ENCODE measurements around the gene TXLNG. TPM values are rescaled to one million over a fixed set of nuclear protein-coding genes. Genes with fewer than 3 reads are reported as not detected.

The TXLNG gene
- total and polyA plus RNA-seq, 2 donors (not counting 1 experiment from before 2014, with no cell fraction given), result 12.5 to 13.1 TPM

DNA sequence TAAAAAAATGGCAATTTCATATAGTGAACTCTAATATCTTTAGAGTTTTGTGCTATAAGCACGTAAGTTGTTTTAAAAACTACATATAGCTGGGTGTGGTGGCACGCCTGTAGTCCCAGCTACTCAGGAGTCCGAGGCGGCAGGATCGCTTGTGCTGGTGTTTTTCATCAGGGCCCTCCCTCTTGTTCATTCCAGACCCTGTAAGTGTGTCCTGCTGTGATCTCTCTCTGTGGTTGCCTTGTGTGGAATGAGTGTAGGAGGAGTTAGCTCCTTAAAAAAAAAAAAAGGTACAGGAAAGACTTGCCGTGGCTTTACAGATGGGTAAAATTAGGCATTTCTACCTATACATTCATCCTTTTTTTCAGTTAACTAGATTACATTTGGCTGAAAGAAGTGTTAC, 48.5 kb downstream of the TXLNG start:
- H3K4me3 Mint-ChIP-seq, result no peak overlapping the region
- no peak overlapping the region for H3K4me2 ChIP-seq (replicated peaks; ENCODE audit: low read depth, low read length, poor library complexity, severe bottlenecking)
- no peak overlapping the region for H3K9ac ChIP-seq (ENCODE audit: low read length)
- H3K79me2 ChIP-seq (ENCODE audit: control insufficient read depth, insufficient read depth, low read length), result no peaks in the 10 kb centered on the region
- TF ChIP-seq, protein P1, sequence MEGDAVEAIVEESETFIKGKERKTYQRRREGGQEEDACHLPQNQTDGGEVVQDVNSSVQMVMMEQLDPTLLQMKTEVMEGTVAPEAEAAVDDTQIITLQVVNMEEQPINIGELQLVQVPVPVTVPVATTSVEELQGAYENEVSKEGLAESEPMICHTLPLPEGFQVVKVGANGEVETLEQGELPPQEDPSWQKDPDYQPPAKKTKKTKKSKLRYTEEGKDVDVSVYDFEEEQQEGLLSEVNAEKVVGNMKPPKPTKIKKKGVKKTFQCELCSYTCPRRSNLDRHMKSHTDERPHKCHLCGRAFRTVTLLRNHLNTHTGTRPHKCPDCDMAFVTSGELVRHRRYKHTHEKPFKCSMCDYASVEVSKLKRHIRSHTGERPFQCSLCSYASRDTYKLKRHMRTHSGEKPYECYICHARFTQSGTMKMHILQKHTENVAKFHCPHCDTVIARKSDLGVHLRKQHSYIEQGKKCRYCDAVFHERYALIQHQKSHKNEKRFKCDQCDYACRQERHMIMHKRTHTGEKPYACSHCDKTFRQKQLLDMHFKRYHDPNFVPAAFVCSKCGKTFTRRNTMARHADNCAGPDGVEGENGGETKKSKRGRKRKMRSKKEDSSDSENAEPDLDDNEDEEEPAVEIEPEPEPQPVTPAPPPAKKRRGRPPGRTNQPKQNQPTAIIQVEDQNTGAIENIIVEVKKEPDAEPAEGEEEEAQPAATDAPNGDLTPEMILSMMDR (IDR thresholded peaks at IDR 0.05), result no peak
- no peak for TF ChIP-seq EZH2 (IDR thresholded peaks at IDR 0.05; ENCODE audit: borderline replicate concordance, insufficient read depth, low read depth, low read length, poor library complexity, severe bottlenecking)
- H4K20me1 ChIP-seq (ENCODE audit: control insufficient read depth, insufficient read depth, low read length, poor library complexity, severe bottlenecking), result no peaks in the 10 kb centered on the region
- ChIA-PET POLR2A (no interaction called here), CTCF (interaction anchor here (0.7 kb wide), 1 partner anchor 9 kb away, joined by 4 read pairs; no protein-coding TSS in a partner anchor)
- H3K27ac ChIP-seq (ENCODE audit: low read length in 2 of 2), result no peak overlapping the region
- H3K9me3 ChIP-seq (ENCODE audit: control extremely low read depth in 1 of 3, control insufficient read depth in 2 of 3, insufficient read depth in 1 of 3, low read length in 2 of 3), result no peaks in the 10 kb centered on the region
- WGBS (ENCODE audit: insufficient coverage), result no CpG with 5 or more reads among the region's 6 CpGs
- ATAC-seq (ENCODE audit: low read depth) (no peak), DNase-seq (no peak)
- no peak overlapping the region for H3K4me3 ChIP-seq (ENCODE audit: control extremely low read depth in 1 of 5, extremely low read depth in 1 of 5, insufficient read depth in 1 of 5, low read depth in 2 of 5, low read length in 4 of 5)
- no peaks in the 10 kb centered on the region for H3K4me1 Mint-ChIP-seq
- H3K4me1 ChIP-seq (ENCODE audit: control insufficient read depth in 2 of 2, insufficient read depth in 2 of 2, low read length in 2 of 2), result no peaks in the 10 kb centered on the region
- no peak overlapping the region for H2AFZ ChIP-seq (ENCODE audit: insufficient read depth, low read depth, low read length, poor library complexity, severe bottlenecking)
- no peaks in the 10 kb centered on the region for H3K27me3 ChIP-seq (replicated peaks in 1 of 4; ENCODE audit: control extremely low read depth in 1 of 4, control insufficient read depth in 3 of 4, insufficient read depth in 4 of 4, low read length in 3 of 4)
- H3K27me3 Mint-ChIP-seq, result no peaks in the 10 kb centered on the region
- intact Hi-C loops (cut with micrococcal nuclease), result no loop called here
- H3K27ac Mint-ChIP-seq, result no peak overlapping the region
- H3K36me3 ChIP-seq (replicated peaks in 1 of 2; ENCODE audit: control extremely low read depth in 1 of 2, control insufficient read depth in 1 of 2, extremely low read depth in 1 of 2, insufficient read depth in 2 of 2, low read length in 1 of 2), result peaks cover 0 to 5% of the 10 kb centered on the region in 2 experiments
- no peaks in the 10 kb centered on the region for H3K9me3 Mint-ChIP-seq (ENCODE audit: insufficient read depth)

DNA sequence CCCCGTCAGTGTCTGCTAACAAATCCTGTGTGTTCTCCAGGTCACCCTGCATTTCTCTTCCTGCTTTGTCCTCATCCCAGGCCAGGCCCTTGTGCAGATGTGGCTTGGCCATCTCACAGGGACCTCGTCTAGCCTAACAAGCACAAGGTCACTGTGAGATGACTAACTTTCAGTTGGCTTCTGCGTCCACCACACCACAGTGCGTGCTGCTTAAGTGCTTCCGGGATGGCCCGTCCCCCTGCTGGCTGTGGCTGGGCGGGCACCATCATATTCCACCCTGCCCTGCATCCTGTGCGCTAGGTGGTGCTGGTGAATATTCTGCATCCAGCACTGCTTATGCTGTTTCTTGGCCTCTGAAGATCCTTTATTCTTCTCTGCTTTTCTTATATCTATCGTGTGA, 50.1 kb downstream of the TXLNG start:
- TF ChIP-seq EZH2 (IDR thresholded peaks at IDR 0.05; ENCODE audit: borderline replicate concordance, insufficient read depth, low read depth, low read length, poor library complexity, severe bottlenecking), result no peak
- TF ChIP-seq, protein P1 (IDR thresholded peaks at IDR 0.05), result peak; percentile 20
- POLR2A ChIA-PET, result no interaction called here
- no peaks in the 10 kb centered on the region for H3K79me2 ChIP-seq (ENCODE audit: control insufficient read depth, insufficient read depth, low read length)
- no peak overlapping the region for H3K9ac ChIP-seq (ENCODE audit: low read length)
- peaks cover 0 to 5% of the 10 kb centered on the region in 2 experiments for H3K36me3 ChIP-seq (replicated peaks in 1 of 2; ENCODE audit: control extremely low read depth in 1 of 2, control insufficient read depth in 1 of 2, extremely low read depth in 1 of 2, insufficient read depth in 2 of 2, low read length in 1 of 2)
- peak overlapping the region; percentile 37 for H3K27ac Mint-ChIP-seq
- intact Hi-C loops (cut with micrococcal nuclease), result no loop called here
- DNase-seq (peak; percentile 16), ATAC-seq (ENCODE audit: low read depth) (peak; percentile 45)
- no peak overlapping the region for H2AFZ ChIP-seq (ENCODE audit: insufficient read depth, low read depth, low read length, poor library complexity, severe bottlenecking)
- no peaks in the 10 kb centered on the region for H4K20me1 ChIP-seq (ENCODE audit: control insufficient read depth, insufficient read depth, low read length, poor library complexity, severe bottlenecking)
- H3K9me3 ChIP-seq (ENCODE audit: control extremely low read depth in 1 of 3, control insufficient read depth in 2 of 3, insufficient read depth in 1 of 3, low read length in 2 of 3), result no peaks in the 10 kb centered on the region
- no peak overlapping the region for H3K4me3 ChIP-seq (ENCODE audit: control extremely low read depth in 1 of 5, extremely low read depth in 1 of 5, insufficient read depth in 1 of 5, low read depth in 2 of 5, low read length in 4 of 5)
- H3K4me3 Mint-ChIP-seq, result no peak overlapping the region
- H3K4me1 ChIP-seq (ENCODE audit: control insufficient read depth in 2 of 2, insufficient read depth in 2 of 2, low read length in 2 of 2), result no peaks in the 10 kb centered on the region
- no peaks in the 10 kb centered on the region for H3K9me3 Mint-ChIP-seq (ENCODE audit: insufficient read depth)
- H3K4me2 ChIP-seq (replicated peaks; ENCODE audit: low read depth, low read length, poor library complexity, severe bottlenecking), result no peak overlapping the region
- WGBS (ENCODE audit: insufficient coverage), result 62% methylated on average over 5 of the region's 9 CpGs
- CTCF ChIA-PET, result no interaction called here
- no peak overlapping the region for H3K27ac ChIP-seq (ENCODE audit: low read length in 2 of 2)
- H3K27me3 ChIP-seq (replicated peaks in 1 of 4; ENCODE audit: control extremely low read depth in 1 of 4, control insufficient read depth in 3 of 4, insufficient read depth in 4 of 4, low read length in 3 of 4), result no peaks in the 10 kb centered on the region
- H3K27me3 Mint-ChIP-seq, result no peaks in the 10 kb centered on the region
- no peaks in the 10 kb centered on the region for H3K4me1 Mint-ChIP-seq

Measured in B cell (primary cell).